Measurements from ENCODE around the gene CRYBA4.

CRYBA4 gene

DNA sequence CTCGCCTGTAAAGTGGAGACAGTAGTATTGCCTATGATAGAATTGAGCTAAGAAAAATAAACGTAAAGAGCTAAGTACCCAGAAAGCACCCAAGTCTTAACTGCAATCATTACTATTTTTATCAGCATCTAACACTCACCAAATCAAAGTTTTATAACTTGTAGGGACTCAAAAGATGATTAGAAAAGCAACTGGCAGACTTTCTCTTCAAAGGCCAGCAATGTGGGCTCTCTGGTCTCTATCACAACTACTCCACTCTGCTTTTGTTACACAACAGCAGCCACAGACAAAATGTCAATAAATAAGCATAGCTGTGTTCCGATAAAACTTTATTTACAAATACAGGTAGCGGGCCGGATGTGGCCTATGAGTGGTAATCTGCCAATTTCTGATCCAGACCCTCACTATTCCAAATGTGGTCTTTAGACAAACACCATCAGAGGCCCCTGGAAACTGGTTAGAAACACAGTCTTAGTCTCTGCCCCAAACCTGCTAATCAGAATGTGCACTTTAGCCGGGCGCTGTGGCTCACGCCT, 40.1 kb upstream of the CRYBA4 start:
- H3K27ac ChIP-seq = no peak overlapping the region
- peaks cover 84% of the 10 kb centered on the region for H3K79me2 ChIP-seq (ENCODE audit: insufficient read depth, low read depth)
- no peak overlapping the region for H3K4me2 ChIP-seq
- H3K9ac ChIP-seq = no peak overlapping the region
- no peaks in the 10 kb centered on the region for H3K36me3 ChIP-seq (ENCODE audit: insufficient read depth)
- H3K4me3 ChIP-seq (IDR thresholded peaks at IDR 0.05; ENCODE audit: insufficient read depth, low read depth, low read length) = no peak overlapping the region
- peaks cover 56% of the 10 kb centered on the region for H3K4me1 ChIP-seq (ENCODE audit: low read depth, poor library complexity, severe bottlenecking)
- no peak overlapping the region for H2AFZ ChIP-seq (ENCODE audit: low read depth)
- TF ChIP-seq, protein P1, sequence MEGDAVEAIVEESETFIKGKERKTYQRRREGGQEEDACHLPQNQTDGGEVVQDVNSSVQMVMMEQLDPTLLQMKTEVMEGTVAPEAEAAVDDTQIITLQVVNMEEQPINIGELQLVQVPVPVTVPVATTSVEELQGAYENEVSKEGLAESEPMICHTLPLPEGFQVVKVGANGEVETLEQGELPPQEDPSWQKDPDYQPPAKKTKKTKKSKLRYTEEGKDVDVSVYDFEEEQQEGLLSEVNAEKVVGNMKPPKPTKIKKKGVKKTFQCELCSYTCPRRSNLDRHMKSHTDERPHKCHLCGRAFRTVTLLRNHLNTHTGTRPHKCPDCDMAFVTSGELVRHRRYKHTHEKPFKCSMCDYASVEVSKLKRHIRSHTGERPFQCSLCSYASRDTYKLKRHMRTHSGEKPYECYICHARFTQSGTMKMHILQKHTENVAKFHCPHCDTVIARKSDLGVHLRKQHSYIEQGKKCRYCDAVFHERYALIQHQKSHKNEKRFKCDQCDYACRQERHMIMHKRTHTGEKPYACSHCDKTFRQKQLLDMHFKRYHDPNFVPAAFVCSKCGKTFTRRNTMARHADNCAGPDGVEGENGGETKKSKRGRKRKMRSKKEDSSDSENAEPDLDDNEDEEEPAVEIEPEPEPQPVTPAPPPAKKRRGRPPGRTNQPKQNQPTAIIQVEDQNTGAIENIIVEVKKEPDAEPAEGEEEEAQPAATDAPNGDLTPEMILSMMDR (conservative IDR thresholded peaks at IDR 0.05; ENCODE audit: low read depth, low read length) = no peak
- H3K27me3 ChIP-seq (ENCODE audit: insufficient read depth, low read depth) = no peaks in the 10 kb centered on the region
- no peaks in the 10 kb centered on the region; the same call in 1 of the 2 replicates for H4K20me1 ChIP-seq (ENCODE audit: insufficient read depth)

DNA sequence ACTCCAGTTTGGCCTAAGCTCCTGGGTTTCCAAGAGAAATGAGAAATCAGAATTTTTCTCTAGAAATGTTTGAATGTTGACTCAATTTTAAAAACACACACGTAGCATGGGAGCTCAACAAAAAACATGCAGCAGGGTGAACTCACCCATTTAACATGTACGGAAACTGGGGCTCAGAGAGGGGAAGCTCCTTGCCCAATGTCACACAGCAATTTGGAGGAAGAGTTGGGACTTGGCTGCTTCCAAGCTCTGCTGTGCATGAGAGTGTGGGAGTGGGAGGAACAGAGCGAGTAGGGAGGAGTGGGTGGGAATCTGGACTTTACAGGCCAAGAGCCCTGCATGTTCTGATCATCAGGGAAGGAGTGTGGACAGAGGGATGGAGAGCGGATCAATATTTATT, 37.8 kb upstream of the CRYBA4 start:
- H3K27me3 ChIP-seq (ENCODE audit: insufficient read depth, low read depth) = no peaks in the 10 kb centered on the region
- no peaks in the 10 kb centered on the region for H3K36me3 ChIP-seq (ENCODE audit: insufficient read depth)
- H3K4me1 ChIP-seq (ENCODE audit: low read depth, poor library complexity, severe bottlenecking) = peaks cover 49% of the 10 kb centered on the region
- H4K20me1 ChIP-seq (ENCODE audit: insufficient read depth) = no peaks in the 10 kb centered on the region; the same call in 1 of the 2 replicates
- no peak overlapping the region for H2AFZ ChIP-seq (ENCODE audit: low read depth)
- TF ChIP-seq, protein P1 (conservative IDR thresholded peaks at IDR 0.05; ENCODE audit: low read depth, low read length) = no peak
- H3K9ac ChIP-seq = no peak overlapping the region
- H3K4me2 ChIP-seq = no peak overlapping the region
- peaks cover 95% of the 10 kb centered on the region for H3K79me2 ChIP-seq (ENCODE audit: insufficient read depth, low read depth)
- H3K27ac ChIP-seq = no peak overlapping the region
- H3K4me3 ChIP-seq (IDR thresholded peaks at IDR 0.05; ENCODE audit: insufficient read depth, low read depth, low read length) = no peak overlapping the region

DNA sequence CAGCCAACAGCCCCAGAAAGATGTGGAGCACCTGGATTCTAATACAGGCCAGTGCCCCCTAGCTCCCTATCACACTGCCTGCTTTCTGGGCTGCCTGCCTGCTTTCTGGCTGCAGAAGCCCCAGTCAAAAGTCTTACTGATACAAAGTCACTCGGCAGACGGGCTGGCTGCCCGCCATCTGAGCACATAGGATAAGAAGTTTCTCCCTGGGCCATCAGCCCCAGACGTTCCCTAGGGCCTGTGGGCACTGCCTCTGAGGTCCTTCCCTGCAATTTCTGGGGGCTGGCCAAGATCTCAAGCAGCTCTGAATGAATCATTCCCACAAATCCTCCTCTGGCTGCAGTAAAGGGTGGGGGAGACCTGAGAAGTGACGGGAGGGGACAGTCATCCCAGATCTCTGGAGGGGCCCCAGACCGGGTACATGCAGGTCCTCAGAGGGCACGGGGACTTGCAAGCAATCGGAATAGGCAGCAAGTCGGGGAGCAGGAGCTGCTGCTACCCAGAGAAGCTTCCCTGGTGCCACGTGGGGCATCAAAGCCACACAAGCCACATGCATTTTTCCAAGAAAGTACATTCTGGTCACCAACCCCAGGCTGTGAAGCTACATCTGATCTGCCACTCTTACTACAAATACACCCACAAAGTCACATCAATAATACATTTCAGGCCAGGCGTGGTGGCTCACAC, 36.5 kb upstream of the CRYBA4 start:
- Histone ChIP-seq H4K20me1 (ENCODE audit: insufficient read depth) (no peaks in the 10 kb centered on the region; the same call in 1 of the 2 replicates), H3K27me3 (ENCODE audit: insufficient read depth, low read depth) (no peaks in the 10 kb centered on the region), H3K4me3 (IDR thresholded peaks at IDR 0.05; ENCODE audit: insufficient read depth, low read depth, low read length) (no peak overlapping the region), H3K9ac (no peak overlapping the region), H3K27ac (no peak overlapping the region; the same call in 1 of the 2 replicates), H3K4me2 (no peak overlapping the region), H3K79me2 (ENCODE audit: insufficient read depth, low read depth) (peaks cover 93% of the 10 kb centered on the region), H3K36me3 (ENCODE audit: insufficient read depth) (no peaks in the 10 kb centered on the region), H2AFZ (ENCODE audit: low read depth) (no peak overlapping the region), H3K4me1 (ENCODE audit: low read depth, poor library complexity, severe bottlenecking) (peaks cover 37% of the 10 kb centered on the region)
- TF ChIP-seq, protein P1 (conservative IDR thresholded peaks at IDR 0.05; ENCODE audit: low read depth, low read length) = no peak

DNA sequence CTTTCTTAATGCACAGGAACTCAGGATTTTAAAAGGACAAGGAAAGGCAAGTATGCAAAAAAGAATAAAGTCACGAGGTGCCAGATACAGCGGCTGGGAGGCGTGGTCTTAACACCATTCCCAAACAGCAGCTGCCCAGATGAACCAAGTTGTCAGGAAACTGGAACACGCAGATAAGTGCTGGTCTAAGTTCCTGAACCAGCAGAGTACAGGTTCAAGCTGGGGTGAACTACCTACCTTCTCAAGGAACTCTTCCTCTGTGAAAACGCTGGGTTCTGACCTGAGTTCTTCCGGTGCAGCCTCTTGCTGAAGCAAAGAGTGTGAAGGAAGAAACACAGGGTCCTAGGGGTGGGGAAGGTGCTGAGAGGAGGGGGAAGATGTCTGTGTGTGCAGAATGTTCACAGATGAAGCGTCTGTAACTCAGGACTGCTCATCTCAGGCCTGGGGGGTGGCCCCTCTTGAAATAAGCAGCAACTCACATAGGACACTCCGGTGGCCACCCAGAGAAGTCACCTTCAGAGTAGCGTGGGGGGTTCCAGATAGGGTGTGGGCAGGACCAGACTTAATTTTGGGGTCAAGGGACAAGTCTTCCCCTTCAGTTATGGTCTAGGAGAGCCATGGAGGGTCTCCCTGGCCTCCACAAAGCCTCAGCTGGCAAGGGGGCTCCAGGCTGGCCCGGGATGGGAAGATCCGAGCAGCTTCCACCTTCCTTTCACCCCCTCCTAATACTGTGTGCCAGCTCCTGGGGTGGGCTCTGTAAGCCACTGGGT, 35.0 kb upstream of the CRYBA4 start:
- H2AFZ ChIP-seq (ENCODE audit: low read depth) = no peak overlapping the region
- H3K4me3 ChIP-seq (IDR thresholded peaks at IDR 0.05; ENCODE audit: insufficient read depth, low read depth, low read length) = no peak overlapping the region
- TF ChIP-seq, protein P1 (conservative IDR thresholded peaks at IDR 0.05; ENCODE audit: low read depth, low read length) = no peak
- H3K36me3 ChIP-seq (ENCODE audit: insufficient read depth) = no peaks in the 10 kb centered on the region
- H3K79me2 ChIP-seq (ENCODE audit: insufficient read depth, low read depth) = peaks cover 82% of the 10 kb centered on the region
- no peaks in the 10 kb centered on the region for H3K27me3 ChIP-seq (ENCODE audit: insufficient read depth, low read depth)
- no peak overlapping the region; the same call in 1 of the 2 replicates for H3K27ac ChIP-seq
- H3K4me2 ChIP-seq = no peak overlapping the region
- H3K4me1 ChIP-seq (ENCODE audit: low read depth, poor library complexity, severe bottlenecking) = peaks cover 36% of the 10 kb centered on the region
- no peaks in the 10 kb centered on the region; the same call in 1 of the 2 replicates for H4K20me1 ChIP-seq (ENCODE audit: insufficient read depth)
- no peak overlapping the region for H3K9ac ChIP-seq
